HFFc6 (cell line): Measurements from ENCODE around the gene RAB31. TPM values are rescaled to one million over a fixed set of nuclear protein-coding genes. Genes with fewer than 3 reads are reported as not detected.

Source experiments
- DNase-seq: peaks from one replicate; pipeline ENCODE4 v3.0.0-alpha.2; 2018
- H3K27ac Mint-ChIP-seq: 2 replicates; pipeline ENCODE4 v1.8.0; 2020; ENCODE audit warnings: mild to moderate bottlenecking, mixed read lengths
- H3K27me3 Mint-ChIP-seq: 2 replicates; pipeline ENCODE4 v1.8.0; 2021; ENCODE audit warnings: mild to moderate bottlenecking, moderate library complexity, mixed read lengths; ENCODE audit not compliant: insufficient read depth
- H3K36me3 Mint-ChIP-seq: 2 replicates; pipeline ENCODE4 v1.8.0; 2021; ENCODE audit warnings: low read depth, mixed read lengths
- H3K4me1 Mint-ChIP-seq: 2 replicates; pipeline ENCODE4 v1.8.0; 2020; ENCODE audit warnings: low read depth, mixed read lengths
- H3K4me3 Mint-ChIP-seq: 2 replicates; pipeline ENCODE4 v1.8.0; 2020; ENCODE audit warnings: mild to moderate bottlenecking, moderate library complexity, mixed read lengths
- H3K9me3 Mint-ChIP-seq: 2 replicates; pipeline ENCODE4 v1.8.0; 2020; ENCODE audit warnings: mild to moderate bottlenecking, mixed read lengths
- CTCF ChIP-seq: fragments of 200-600 bp; sonication (generic); IDR thresholded peaks from 2 replicates; pipeline ENCODE4 v1.5.0; 2021; ENCODE audit warnings: antibody characterized with exemption, mild to moderate bottlenecking
- total RNA-seq, 6 experiments: library from RNA; stranded (reverse); fragmentation: NEBNext Ultra II Directional; extraction: Animal tissue kit (Norgen Biotek cat#: 25700); gene quantifications; 2 replicates in 1 of 6; 3 replicates in 5 of 6; pipeline ENCODE4 v1.2.3, GENCODE V29; 2021

The RAB31 gene
- total RNA-seq, 6 experiments from 2014 or later, result 29.4 to 47.5 (median 43.5) TPM

- no peak for DNase-seq
- Mint-ChIP-seq H3K4me1 (peaks cover 22% of the 10 kb centered on the region), H3K27me3 (no peaks in the 10 kb centered on the region; the same call in 1 of the 2 replicates), H3K27ac (no peak overlapping the region), H3K4me3 (no peak overlapping the region), H3K36me3 (peaks cover 20% of the 10 kb centered on the region; the same call in 1 of the 2 replicates), H3K9me3 (no peaks in the 10 kb centered on the region)
- TF ChIP-seq CTCF, result no peak
Observed at GRCh38 chr18:9845256-9845655, 137.2 kb downstream of the RAB31 start.

- no peak for DNase-seq
- Mint-ChIP-seq H3K4me1 (peaks cover 26% of the 10 kb centered on the region), H3K27ac (no peak overlapping the region; the same call in 1 of the 2 replicates), H3K36me3 (peaks cover 20% of the 10 kb centered on the region; the same call in 1 of the 2 replicates), H3K9me3 (no peaks in the 10 kb centered on the region), H3K4me3 (no peak overlapping the region), H3K27me3 (no peaks in the 10 kb centered on the region; the same call in 1 of the 2 replicates)
- no peak for TF ChIP-seq CTCF
Observed at GRCh38 chr18:9846162-9846925, 138.2 kb downstream of the RAB31 start.

- H3K9me3 Mint-ChIP-seq, result no peaks in the 10 kb centered on the region
- DNase-seq, result no peak
- H3K4me1 Mint-ChIP-seq, result peaks cover 26% of the 10 kb centered on the region
- H3K4me3 Mint-ChIP-seq, result no peak overlapping the region
- H3K27ac Mint-ChIP-seq, result no peak overlapping the region
- H3K36me3 Mint-ChIP-seq, result peaks cover 23% of the 10 kb centered on the region; the same call in 1 of the 2 replicates
- H3K27me3 Mint-ChIP-seq, result no peaks in the 10 kb centered on the region; the same call in 1 of the 2 replicates
- TF ChIP-seq CTCF, result no peak
Observed at GRCh38 chr18:9848170-9848879, 140.2 kb downstream of the RAB31 start.

GRCh38 chr18:9849407-9850283 is 141.5 kb downstream of the RAB31 start:
- H3K27me3 Mint-ChIP-seq, result peaks cover 2% of the 10 kb centered on the region; the same call in 1 of the 2 replicates

More at GRCh38 chr18:9849407-9850283, 141.5 kb downstream of the RAB31 start:
- Mint-ChIP-seq H3K27ac (no peak overlapping the region), H3K9me3 (no peaks in the 10 kb centered on the region), H3K36me3 (peaks cover 30% of the 10 kb centered on the region), H3K4me3 (no peak overlapping the region), H3K4me1 (peaks cover 32% of the 10 kb centered on the region)
- TF ChIP-seq CTCF, result no peak
- DNase-seq, result no peak
